Activated CD8-positive, alpha-beta T cell treated with anti-CD3 and anti-CD28 coated beads for 36 hours (primary cell): Measurements from ENCODE around the gene CCDC12. TPM values are rescaled to one million over a fixed set of nuclear protein-coding genes. Genes with fewer than 3 reads are reported as not detected.

Source experiments
- ATAC-seq: fragments of 200-7000 bp; cut with Tn5 transposase; one replicate; pipeline ENCODE4 v1.10.0; 2021; ENCODE audit warnings: mild to moderate bottlenecking, moderate library complexity
- CTCF ChIA-PET: fragments of 350-600 bp; sonication (Branson Sonifier 250); formaldehyde crosslinking; loops from one replicate; lab custom pipeline; 2021; ENCODE audit warnings: antibody characterized with exemption; lab: Charles Lee
- POLR2A ChIA-PET: fragments of 350-600 bp; sonication (Branson Sonifier 250); formaldehyde crosslinking; loops from one replicate; lab custom pipeline; 2021; ENCODE audit warnings: antibody characterized with exemption; lab: Charles Lee
- DNase-seq: peaks from one replicate; pipeline ENCODE4 v3.0.0-alpha.2; 2020
- H3K27ac Mint-ChIP-seq: one replicate; pipeline ENCODE4 v1.8.0; 2021; ENCODE audit warnings: mild to moderate bottlenecking, mixed read lengths
- H3K27me3 Mint-ChIP-seq: one replicate; pipeline ENCODE4 v1.8.0; 2021; ENCODE audit warnings: mixed read lengths
- H3K36me3 Mint-ChIP-seq: one replicate; pipeline ENCODE4 v1.8.0; 2021; ENCODE audit warnings: low read depth, mixed read lengths
- H3K4me1 Mint-ChIP-seq: one replicate; pipeline ENCODE4 v1.8.0; 2021; ENCODE audit warnings: low read depth, mixed read lengths
- H3K4me3 Mint-ChIP-seq: one replicate; pipeline ENCODE4 v1.8.0; 2021; ENCODE audit warnings: mild to moderate bottlenecking, moderate library complexity, mixed read lengths
- H3K9me3 Mint-ChIP-seq: one replicate; pipeline ENCODE4 v1.8.0; 2021; ENCODE audit warnings: mixed read lengths
- CTCF ChIP-seq: fragments of 200-600 bp; IDR thresholded peaks from one replicate; pipeline ENCODE4 v1.8.0; 2022; ENCODE audit warnings: antibody characterized with exemption, mild to moderate bottlenecking
- intact Hi-C: fragments of 100-400 bp; cut with micrococcal nuclease; formaldehyde crosslinking; loops from one replicate; pipeline ENCODE4 v1.10.0; 2022
- total RNA-seq, 2 experiments: library from RNA; stranded (reverse); gene quantifications; one replicate each; pipeline ENCODE4 v1.2.3, GENCODE V29; 2021

Gene CCDC12
- total RNA-seq, 2 experiments from 2014 or later: 51.2 to 51.6 TPM

GRCh38 chr3:46987743-46988401, 11.3 kb upstream of the CCDC12 start:
- ChIA-PET POLR2A (interaction anchor here (0.6 to 3.6 kb wide), 7 partner anchors 9 to 87 kb away, joined by 3 to 21 read pairs (median 4); partner anchors contain the start of gene NBEAL2), CTCF (interaction anchor here (0.9 to 2.1 kb wide), 4 partner anchors 10 to 79 kb away, joined by 3 to 5 read pairs (median 4); no protein-coding TSS in a partner anchor)
- peaks cover 16% of the 10 kb centered on the region for H3K36me3 Mint-ChIP-seq
- peaks cover 63% of the 10 kb centered on the region for H3K4me1 Mint-ChIP-seq
- H3K9me3 Mint-ChIP-seq: no peaks in the 10 kb centered on the region
- no peak for TF ChIP-seq CTCF
- ATAC-seq (peak; percentile 98), DNase-seq (peak; percentile 92)
- peak overlapping the region; percentile 67 for H3K4me3 Mint-ChIP-seq
- no peaks in the 10 kb centered on the region for H3K27me3 Mint-ChIP-seq
- intact Hi-C loops: no loop called here
- peak overlapping the region; percentile 89 for H3K27ac Mint-ChIP-seq

GRCh38 chr3:46987319-46987742, 10.8 kb upstream of the CCDC12 start:
- ChIA-PET CTCF (interaction anchor here (0.9 to 2.1 kb wide), 4 partner anchors 11 to 78 kb away, joined by 3 to 5 read pairs (median 4); no protein-coding TSS in a partner anchor), POLR2A (interaction anchor here (0.5 to 3.6 kb wide), 8 partner anchors 9 to 1176 kb away, joined by 3 to 21 read pairs (median 4); partner anchors contain the start of gene NBEAL2)
- no peak for TF ChIP-seq CTCF
- peaks cover 68% of the 10 kb centered on the region for H3K4me1 Mint-ChIP-seq
- ATAC-seq (peak; percentile 26), DNase-seq (no peak)
- intact Hi-C loops: no loop called here
- H3K9me3 Mint-ChIP-seq: no peaks in the 10 kb centered on the region
- peak overlapping the region; percentile 89 for H3K27ac Mint-ChIP-seq
- peaks cover 19% of the 10 kb centered on the region for H3K36me3 Mint-ChIP-seq
- peak overlapping the region; percentile 67 for H3K4me3 Mint-ChIP-seq
- H3K27me3 Mint-ChIP-seq: no peaks in the 10 kb centered on the region

GRCh38 chr3:46986782-46987310, 10.3 kb upstream of the CCDC12 start:
- TF ChIP-seq CTCF: no peak
- no peak for ATAC-seq
- POLR2A ChIA-PET: interaction anchor here (0.5 to 3.6 kb wide), 5 partner anchors 8 to 1177 kb away, joined by 3 to 21 read pairs (median 4); partner anchors contain the start of gene NBEAL2
- Mint-ChIP-seq H3K9me3 (no peaks in the 10 kb centered on the region), H3K27ac (peak overlapping the region; percentile 89), H3K4me1 (peaks cover 68% of the 10 kb centered on the region), H3K27me3 (no peaks in the 10 kb centered on the region), H3K4me3 (peak overlapping the region; percentile 67), H3K36me3 (peaks cover 19% of the 10 kb centered on the region)
- CTCF ChIA-PET: interaction anchor here (0.9 to 2.1 kb wide), 4 partner anchors 11 to 78 kb away, joined by 3 to 5 read pairs (median 4); no protein-coding TSS in a partner anchor
- intact Hi-C loops: no loop called here
- DNase-seq: no peak

- intact Hi-C loops: no loop called here
- Mint-ChIP-seq H3K4me3 (no peak overlapping the region), H3K27ac (peak overlapping the region; percentile 89), H3K4me1 (peaks cover 73% of the 10 kb centered on the region), H3K36me3 (peaks cover 19% of the 10 kb centered on the region), H3K27me3 (no peaks in the 10 kb centered on the region), H3K9me3 (no peaks in the 10 kb centered on the region)
- POLR2A ChIA-PET: interaction anchor here (3.6 kb wide), 1 partner anchor 7 kb away, joined by 21 read pairs; the partner anchor contains the start of gene NBEAL2
- CTCF ChIA-PET: interaction anchor here (2.1 kb wide), 1 partner anchor 28 kb away, joined by 5 read pairs; no protein-coding TSS in a partner anchor
- no peak for ATAC-seq
- no peak for TF ChIP-seq CTCF
- no peak for DNase-seq
These were observed 9.6 kb upstream of the CCDC12 start for GRCh38 chr3:46986055-46986730.
